Activated CD4-positive, alpha-beta T cell treated with anti-CD3 and anti-CD28 coated beads, Interleukin-2, amount 50 U/mL, for 1 hour (primary cell): ENCODE measurements around the gene SFTA2.
"Not testable (repeated sequence)": the region's sequence is repeated elsewhere in the genome, so short reads cannot be mapped to it uniquely, and the experiment has no call there.

Experiments
- DNase-seq: peaks from one replicate; pipeline ENCODE4 v3.0.0-alpha.2; 2020

The SFTA2 gene

DNA sequence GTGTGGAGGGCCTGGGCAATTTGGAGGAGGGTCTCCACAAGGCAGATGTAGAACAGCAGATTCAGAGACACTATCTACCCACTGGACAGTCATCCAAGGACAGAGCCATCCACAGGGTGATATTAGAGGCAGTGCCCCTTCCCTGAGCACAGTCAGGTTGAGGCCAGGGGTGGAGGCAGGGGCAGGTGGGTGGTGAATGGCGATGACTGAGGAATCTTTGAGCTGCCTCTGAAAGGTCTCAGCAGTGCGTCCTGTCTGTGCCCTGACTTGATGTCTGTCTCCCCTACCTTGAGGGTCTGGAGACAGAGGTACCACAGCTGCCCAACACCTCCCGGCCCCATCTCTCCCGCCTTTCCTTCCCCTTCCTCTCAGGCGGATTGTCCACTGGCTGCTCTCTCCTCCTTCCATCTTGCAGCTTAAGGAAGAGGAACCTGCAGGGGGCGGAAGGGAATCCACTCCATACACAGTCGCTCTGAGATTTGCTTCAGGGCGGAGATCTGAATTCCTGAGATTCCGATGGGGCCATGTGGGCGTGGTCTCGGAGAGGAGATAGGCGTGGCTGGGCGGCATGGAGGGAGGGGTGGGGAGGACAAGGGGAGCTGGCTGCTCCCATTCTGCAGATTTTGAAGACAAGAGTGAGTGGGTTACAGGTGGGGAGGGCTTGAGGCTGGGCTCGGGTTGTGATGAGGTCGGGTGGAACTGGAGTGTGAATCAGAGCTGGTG, 10.5 kb upstream of the SFTA2 start:
- DNase-seq, result no peak

- DNase-seq, result no peak
Measured at GRCh38 chr6:30940361-30940986, 8.5 kb upstream of the SFTA2 start, which contains the start of gene MUCL3. Gene MUCL3, plus strand, starts transcription at chr6:30940973. Its CDS starts 27 bp downstream, at chr6:30941000.

DNA sequence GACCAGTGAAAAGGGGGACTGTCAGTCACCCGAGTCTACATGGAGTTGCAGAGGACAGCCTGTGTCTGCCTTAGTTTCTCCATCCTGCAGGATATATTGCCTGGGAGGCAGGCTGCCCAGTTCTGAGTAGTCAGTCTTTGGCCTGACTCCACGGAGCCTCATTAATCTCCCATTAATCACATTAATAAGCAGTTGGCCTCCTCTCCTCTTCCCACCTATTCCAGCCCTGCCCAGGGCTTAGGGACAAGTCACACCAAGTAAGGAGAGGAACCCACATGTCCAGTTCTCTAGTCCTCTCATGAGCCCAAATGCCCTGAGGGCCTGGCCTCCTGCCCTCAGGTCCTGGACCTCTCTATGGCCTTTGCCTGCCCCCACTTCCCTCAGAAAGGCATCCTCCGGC, 7.5 kb upstream of the SFTA2 start:
- no peak for DNase-seq

DNA sequence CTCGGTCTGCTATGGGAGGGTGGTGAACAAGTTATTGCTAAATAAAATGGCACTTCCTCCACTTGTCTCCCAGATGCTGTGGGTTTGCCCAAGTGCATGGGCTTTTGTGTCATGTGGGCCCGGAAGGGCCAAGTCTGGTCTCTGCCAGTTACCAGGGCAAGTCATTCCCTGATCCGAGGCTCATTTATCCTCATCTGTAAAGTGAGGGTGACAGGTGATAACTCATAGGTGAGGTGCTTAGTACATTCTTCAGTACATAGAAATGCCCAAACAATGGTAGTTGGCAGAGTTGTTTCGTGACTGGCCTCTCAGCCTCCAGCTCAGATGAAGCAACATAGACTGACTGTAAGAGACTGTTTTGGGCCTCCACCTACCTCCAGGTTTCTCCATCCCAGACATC, 6.8 kb upstream of the SFTA2 start:
- DNase-seq, result no peak

GRCh38 chr6:30937265-30937664, 5.3 kb upstream of the SFTA2 start:
- no peak for DNase-seq

DNA sequence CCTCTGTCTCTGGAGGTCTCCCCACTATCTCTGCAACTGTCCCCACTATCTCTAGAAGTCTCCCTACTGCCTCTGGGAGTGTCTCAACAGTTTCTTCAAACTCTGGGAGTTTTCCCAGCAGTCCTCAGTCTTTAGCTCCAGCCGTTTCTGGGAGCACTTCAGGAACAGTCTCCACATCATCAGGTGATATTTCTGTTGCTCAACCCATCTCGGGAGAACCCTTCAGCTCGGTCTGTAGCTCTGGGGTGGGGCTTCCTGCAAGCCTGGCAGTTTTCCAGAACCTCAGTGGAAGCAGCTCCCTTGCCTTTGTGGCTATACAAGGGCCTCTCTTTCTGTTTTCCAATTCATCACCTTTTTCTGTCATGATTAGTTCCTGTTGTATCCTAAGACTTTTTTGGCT, 3.0 kb upstream of the SFTA2 start:
- no peak for DNase-seq

DNA sequence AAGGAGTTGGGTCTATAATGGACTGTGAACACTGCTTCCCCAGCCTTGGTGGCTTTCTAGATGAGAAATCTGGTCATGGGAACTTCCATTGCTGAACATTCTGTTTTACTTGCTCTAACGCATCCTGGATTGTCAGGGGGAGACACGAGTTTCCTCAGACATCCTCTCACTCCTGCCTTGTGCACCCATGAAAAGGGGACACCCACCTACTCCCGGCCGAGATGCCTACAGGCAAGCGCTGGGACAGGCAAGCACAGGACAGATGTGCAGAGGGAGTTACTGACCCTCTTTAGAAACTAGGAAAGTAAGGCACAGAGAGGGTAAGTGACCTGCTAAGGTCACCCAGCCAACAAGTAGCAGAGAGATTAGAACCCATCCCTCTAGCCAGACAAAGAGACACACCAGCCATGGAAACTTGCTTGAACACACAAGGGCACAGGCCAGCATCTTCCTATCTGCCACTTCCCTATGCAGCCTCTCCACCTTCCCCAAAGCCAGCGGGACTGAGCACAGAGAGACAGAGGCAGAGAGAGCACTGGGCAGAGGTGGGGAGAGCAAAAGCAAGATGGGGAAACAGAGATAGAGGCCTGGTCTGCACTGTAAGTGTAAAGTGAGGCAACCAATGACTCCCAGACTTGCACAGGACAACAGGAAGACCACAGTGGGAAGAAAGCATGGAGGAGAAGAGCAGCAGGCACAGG, 845 bp upstream of the SFTA2 start:
- no peak for DNase-seq

GRCh38 chr6:30931272-30931671, 698 bp downstream of the SFTA2 start:
- no peak for DNase-seq

GRCh38 chr6:30930506-30930905, 1.5 kb downstream of the SFTA2 start:
- DNase-seq, result no peak

DNA sequence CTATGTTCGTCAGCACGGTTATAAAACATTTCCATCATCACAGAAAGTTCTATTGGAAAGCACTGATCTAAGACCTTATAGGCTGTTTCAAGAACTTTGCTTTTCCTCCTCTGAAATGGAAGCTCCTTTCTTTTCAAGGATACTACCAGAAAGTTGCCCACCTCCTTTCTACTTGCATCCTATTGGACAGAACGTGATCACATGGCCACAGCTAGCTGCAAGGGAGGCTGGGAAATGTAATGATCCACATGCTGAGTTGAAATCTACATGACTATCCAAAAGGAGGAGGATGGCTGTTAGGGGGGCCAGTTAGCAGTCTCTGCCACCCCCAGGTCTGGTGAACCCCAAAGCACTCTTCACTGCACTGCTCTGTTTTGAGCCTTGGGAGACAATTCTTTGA, 3.3 kb downstream of the SFTA2 start:
- no peak for DNase-seq

DNA sequence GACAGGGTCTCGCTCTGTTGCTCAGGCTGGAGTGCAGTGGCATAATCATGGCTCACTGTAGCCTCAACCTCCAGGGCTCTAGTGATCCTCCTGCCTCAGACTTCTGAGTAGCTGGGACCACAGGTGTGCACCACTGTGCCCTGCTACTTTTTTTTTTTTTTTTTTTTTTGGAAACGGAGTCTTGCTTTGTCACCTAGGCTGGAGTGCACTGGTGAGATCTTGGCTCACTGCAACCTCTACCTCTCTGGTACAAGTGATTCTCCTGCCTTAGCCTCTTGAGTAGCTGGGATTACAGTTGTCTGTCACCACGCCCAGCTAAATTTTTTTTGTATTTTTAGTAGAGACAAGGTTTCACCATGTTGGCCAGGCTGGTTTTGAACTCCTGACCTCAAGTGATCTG, 4.9 kb downstream of the SFTA2 start:
- not testable (repeated sequence) for DNase-seq

DNA sequence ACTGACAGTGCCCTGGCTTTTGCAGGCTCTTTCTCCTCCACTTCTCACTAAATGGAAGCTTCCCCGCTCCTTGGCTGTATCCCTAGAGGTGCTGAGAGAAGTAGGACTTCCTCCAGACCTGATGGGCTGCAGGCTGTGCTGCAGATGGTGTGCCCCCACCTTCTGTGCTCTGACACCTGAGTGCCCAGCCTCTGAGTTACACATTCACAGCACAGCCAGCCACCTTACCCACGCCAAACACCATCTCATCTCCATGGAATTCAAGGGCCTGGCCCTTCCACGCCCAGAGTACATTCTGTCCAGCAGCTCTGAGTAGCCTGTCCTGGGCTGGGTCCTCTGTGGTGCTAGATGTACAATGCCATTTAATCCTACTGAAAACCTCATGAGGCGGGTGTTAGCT, 5.3 kb downstream of the SFTA2 start:
- no peak for DNase-seq

DNA sequence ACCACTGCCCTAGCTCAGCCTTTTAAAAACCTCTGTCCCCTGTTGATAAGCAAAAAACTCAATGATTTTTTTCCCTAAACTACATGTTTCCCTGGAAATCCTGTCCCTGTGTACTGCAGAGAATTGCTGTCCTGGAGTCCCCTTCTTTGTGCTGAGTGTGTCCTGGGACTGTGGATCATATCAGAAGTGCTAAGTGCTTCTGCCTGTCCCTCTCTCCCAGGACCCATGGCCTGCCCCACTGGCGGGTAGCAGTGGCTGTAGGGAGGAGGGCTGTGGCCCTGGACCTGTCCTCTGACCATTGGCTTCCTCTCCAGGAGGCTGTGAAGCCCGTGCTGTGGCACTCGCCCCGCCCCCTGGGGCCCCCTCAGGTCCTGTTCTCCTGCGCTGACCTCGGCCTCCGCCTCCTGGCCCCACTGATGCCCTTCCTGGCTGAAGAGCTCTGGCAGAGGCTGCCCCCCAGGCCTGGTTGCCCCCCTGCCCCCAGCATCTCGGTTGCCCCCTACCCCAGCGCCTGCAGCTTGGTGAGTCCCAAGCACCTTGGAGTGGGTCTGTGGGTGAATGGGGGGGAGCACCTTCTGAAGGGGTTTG, 7.8 kb downstream of the SFTA2 start:
- DNase-seq, result not testable (repeated sequence)

DNA sequence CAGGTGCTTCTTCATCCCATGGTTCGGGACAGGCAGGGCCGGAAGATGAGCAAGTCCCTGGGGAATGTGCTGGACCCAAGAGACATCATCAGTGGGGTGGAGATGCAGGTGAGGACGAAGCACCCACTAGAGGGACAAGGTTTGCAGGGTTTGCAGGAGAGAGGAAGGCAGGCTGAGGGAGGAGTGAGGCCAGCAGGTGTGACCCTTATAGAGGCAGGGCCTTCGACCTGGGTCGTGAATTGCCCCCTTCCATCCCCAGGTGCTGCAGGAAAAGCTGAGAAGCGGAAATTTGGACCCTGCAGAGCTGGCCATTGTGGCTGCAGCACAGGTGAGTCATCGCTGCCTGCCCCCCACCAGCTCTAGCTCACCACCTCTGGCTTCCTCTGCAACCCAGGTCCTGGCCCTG, 9.5 kb downstream of the SFTA2 start:
- no peak for DNase-seq

- no peak for DNase-seq
Measured at GRCh38 chr6:30918670-30919069, 13.3 kb downstream of the SFTA2 start.

GRCh38 chr6:30917487-30917886, 14.5 kb downstream of the SFTA2 start:
- DNase-seq, result no peak

GRCh38 chr6:30917041-30917440, 14.9 kb downstream of the SFTA2 start:
- no peak for DNase-seq

DNA sequence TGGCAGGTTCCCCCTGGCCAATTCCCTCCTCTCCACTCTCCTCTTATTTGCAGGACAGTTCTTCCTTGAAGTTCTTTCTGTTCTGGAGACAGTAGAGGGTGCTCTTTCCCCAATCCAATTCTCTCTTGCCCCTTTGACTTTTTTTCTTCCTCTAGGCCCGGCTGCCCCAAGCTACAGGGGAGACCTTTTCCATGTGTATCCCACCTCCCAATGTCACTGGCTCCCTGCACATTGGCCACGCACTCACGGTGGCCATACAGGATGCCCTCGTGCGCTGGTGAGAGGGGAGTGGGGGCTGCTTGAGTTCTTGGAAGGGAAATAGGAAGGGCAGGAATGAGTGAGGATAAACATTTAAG, 16.4 kb downstream of the SFTA2 start:
- no peak for DNase-seq

DNA sequence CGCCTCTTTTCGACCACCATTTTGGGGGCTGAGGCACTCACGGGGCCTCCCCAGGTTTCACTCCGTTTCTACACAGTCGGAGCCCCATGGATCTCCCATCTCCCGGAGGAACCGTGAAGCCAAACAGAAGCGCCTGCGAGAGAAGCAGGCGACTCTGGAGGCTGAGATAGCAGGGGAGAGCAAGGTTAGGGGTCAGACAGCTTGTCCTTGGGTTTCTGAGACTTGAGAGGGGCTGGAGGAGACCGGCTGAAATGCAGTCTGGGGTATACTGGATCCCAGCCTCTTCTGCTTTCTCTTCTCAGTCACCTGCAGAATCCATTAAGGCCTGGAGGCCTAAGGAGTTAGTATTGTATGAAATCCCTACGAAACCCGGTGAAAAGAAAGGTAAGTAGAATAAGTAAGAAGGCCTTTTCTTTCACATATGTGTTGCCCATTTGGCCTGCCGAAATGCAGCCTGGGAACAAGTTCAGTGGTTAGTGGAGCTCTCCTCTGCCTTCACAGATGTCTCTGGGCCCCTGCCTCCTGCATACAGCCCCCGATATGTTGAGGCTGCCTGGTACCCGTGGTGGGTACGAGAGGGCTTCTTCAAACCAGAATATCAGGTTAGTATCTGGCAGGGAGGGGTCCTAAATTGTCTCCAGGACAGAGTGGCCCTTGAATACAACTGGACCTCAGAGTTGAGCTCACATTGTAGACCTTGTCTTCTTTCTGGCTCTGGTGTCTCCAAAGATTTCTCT, 16.9 kb downstream of the SFTA2 start:
- no peak for DNase-seq

DNA sequence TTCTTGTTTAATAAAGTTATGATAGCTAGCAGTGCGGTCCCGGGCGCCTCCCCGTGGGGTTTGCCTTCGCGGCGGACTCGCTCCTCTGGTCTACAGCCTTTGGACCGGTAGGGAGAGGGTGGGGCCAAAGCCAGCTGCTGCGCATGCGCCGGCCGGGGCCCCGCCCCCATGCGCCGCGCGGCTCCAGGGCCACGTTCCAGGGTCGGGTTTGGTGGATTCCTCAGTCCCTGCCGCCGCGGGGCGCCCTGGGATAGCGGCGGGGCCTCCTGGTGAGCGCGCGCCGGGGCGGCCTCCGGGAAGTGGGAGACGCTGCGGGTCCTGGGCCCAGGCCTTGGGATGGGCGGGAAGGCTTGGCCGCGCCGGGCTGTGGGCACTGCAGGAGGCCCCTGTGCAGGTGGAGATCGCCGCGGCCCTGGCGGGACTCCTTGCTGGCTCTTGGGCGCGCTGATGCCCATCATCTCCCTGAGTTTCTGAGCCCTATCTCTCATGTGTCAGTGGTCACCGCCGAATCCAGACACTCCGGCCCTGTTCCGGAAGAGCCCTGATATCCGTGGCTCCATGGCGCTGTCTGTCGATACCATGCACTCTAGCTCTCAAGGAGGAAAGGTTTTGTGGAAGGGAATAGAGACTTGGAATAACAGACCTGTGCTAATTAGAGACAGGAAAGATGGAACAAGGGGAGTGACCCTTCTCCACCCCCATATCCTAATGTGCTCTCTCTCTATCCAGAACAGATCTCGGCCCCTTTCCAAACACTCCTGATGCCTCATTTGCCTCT, 17.7 kb downstream of the SFTA2 start, which contains the start of gene VARS2:
Gene VARS2, plus strand, starts transcription at position 163 of the 778 bp plus-strand sequence. Its CDS starts 599 bp downstream, at position 762.
- peak; percentile 77 for DNase-seq

- DNase-seq, result no peak
Measured at GRCh38 chr6:30913721-30914075, 18.3 kb downstream of the SFTA2 start.
